K562 (cell line): ENCODE results near the gene OBSL1. TPM values are rescaled to one million over a fixed set of nuclear protein-coding genes. Genes with fewer than 3 reads are reported as not detected.

Experiments
- ATAC-seq: fragments of 200-7000 bp; cut with Tn5 transposase; 3 replicates; pipeline ENCODE4 v1.9.1; 2020; ENCODE audit warnings: moderate library complexity
- BruUV-seq: library from RNA; stranded (reverse); fragments of 400-500 nt; replicated peaks from 2 replicates; lab custom pipeline; 2021; lab: Mats Ljungman, UMichigan
- CTCF ChIA-PET: fragments of 300-600 bp; formaldehyde crosslinking; extraction: SDS; loops from one replicate; lab custom pipeline; 2021; ENCODE audit warnings: low intra/inter-chr PET ratio; lab: Yijun Ruan, JAX
- POLR2A ChIA-PET: fragments of 300-600, 350-650 bp; sonication (Branson Sonifier 250); formaldehyde crosslinking; extraction: SDS; loops from one replicate; lab custom pipeline; 2021; ENCODE audit warnings: antibody characterized with exemption, inconsistent platforms; lab: Yijun Ruan, JAX
- DNase-seq, 4 experiments: peaks; one replicate each; pipeline versions ENCODE4 v3.0.0 to v3.0.0-alpha.2; 2011 to 2018; ENCODE audit warnings: low spot score in 3 of 4, mixed read lengths in 3 of 4; ENCODE audit errors: extremely low read depth in 1 of 4
- FAIRE-seq: peaks from 2 replicates; lab custom pipeline; 2011; peaks lifted over from hg19 to GRCh38; lab: Jason Lieb, UNC
- H2AFZ ChIP-seq: 2 replicates; pipeline ENCODE4 v1.6.0; 2011; ENCODE audit warnings: low read depth, low read length, control low read depth, inconsistent platforms
- H3K27ac ChIP-seq: fragments of 200-600 bp; 3 replicates; pipeline ENCODE4 v1.8.0; 2011; ENCODE audit warnings: low read depth, mild to moderate bottlenecking, control low read depth, inconsistent platforms, low read length, moderate library complexity, mixed read lengths; ENCODE audit errors: extremely low read depth
- H3K27me3 ChIP-seq, 2 experiments: fragments of 300-600 bp in 1 of 2; 2 replicates in 1 of 2; 3 replicates in 1 of 2; pipeline versions ENCODE4 v1.6.0 to v1.8.0; 2011; ENCODE audit warnings: inconsistent platforms in 2 of 2, low read length in 2 of 2, mild to moderate bottlenecking in 1 of 2, mixed read lengths in 1 of 2, moderate library complexity in 1 of 2; ENCODE audit not compliant: control insufficient read depth in 2 of 2, insufficient read depth in 2 of 2
- H3K36me3 ChIP-seq: fragments of 300-600 bp; 3 replicates; pipeline ENCODE4 v1.8.0; 2011; ENCODE audit warnings: mild to moderate bottlenecking, low read length, inconsistent platforms; ENCODE audit not compliant: control insufficient read depth, insufficient read depth
- H3K4me1 ChIP-seq, 2 experiments: fragments of 200-600 bp in 1 of 2; replicated peaks in 1 of 2; 2 replicates in 1 of 2; 3 replicates in 1 of 2; pipeline versions ENCODE4 v1.5.1 to v1.8.0; 2011; ENCODE audit warnings: inconsistent platforms in 2 of 2, low read length in 2 of 2, mild to moderate bottlenecking in 1 of 2, mixed read lengths in 1 of 2, moderate library complexity in 1 of 2; ENCODE audit not compliant: control insufficient read depth in 2 of 2, insufficient read depth in 2 of 2
- H3K4me2 ChIP-seq: 2 replicates; pipeline ENCODE4 v1.6.1; 2011; ENCODE audit warnings: low read length, control low read depth, inconsistent platforms, mixed read lengths; ENCODE audit not compliant: insufficient read depth
- H3K4me3 ChIP-seq: fragments of 200-600 bp; sonication (generic), shearing (Covaris generic); 2 replicates; pipeline ENCODE4 v1.5.1; 2016; ENCODE audit warnings: control low read depth, inconsistent platforms
- H3K79me2 ChIP-seq: fragments of 200-600 bp; 3 replicates; pipeline ENCODE4 v1.8.0; 2011; ENCODE audit warnings: low read length, inconsistent platforms; ENCODE audit not compliant: control insufficient read depth, insufficient read depth
- H3K9ac ChIP-seq, 2 experiments: 2 replicates each; pipeline versions ENCODE4 v1.6.0 to v1.6.1; 2011; ENCODE audit warnings: low read depth in 2 of 2, low read length in 2 of 2, control low read depth in 1 of 2, inconsistent platforms in 1 of 2, mild to moderate bottlenecking in 1 of 2, mixed read lengths in 1 of 2; ENCODE audit not compliant: insufficient read depth in 1 of 2
- H3K9me1 ChIP-seq: one replicate; pipeline ENCODE4 v1.6.0; 2011; ENCODE audit warnings: inconsistent platforms, mild to moderate bottlenecking, low read length, moderate library complexity; ENCODE audit not compliant: control insufficient read depth, insufficient read depth
- H3K9me3 ChIP-seq: replicated peaks from 2 replicates; pipeline ENCODE4 v1.5.1; 2011; ENCODE audit warnings: low read depth, low read length, inconsistent platforms; ENCODE audit not compliant: control insufficient read depth, insufficient read depth
- H4K20me1 ChIP-seq: replicated peaks from 2 replicates; pipeline ENCODE4 v1.6.1; 2011; ENCODE audit warnings: low read length, inconsistent platforms, mixed read lengths; ENCODE audit not compliant: control insufficient read depth, insufficient read depth
- ARHGAP35 ChIP-seq: fragments of 450-650 bp; IDR thresholded peaks from 2 replicates; pipeline ENCODE4 v1.6.1; 2018; ENCODE audit not compliant: partially characterized antibody
- FUS ChIP-seq: fragments of 200-400 bp; formaldehyde crosslinking; optimal IDR thresholded peaks from 2 replicates; pipeline ENCODE3; 2017; ENCODE audit warnings: low read depth, low read length
- NELFE ChIP-seq: IDR thresholded peaks from 2 replicates; pipeline ENCODE4 v1.6.1; 2011; ENCODE audit warnings: mild to moderate bottlenecking; ENCODE audit not compliant: insufficient read depth, insufficient read length
- SIN3B ChIP-seq: fragments of 450-650 bp; IDR thresholded peaks from 2 replicates; pipeline ENCODE4 v1.6.1; 2017; ENCODE audit warnings: low read depth, mild to moderate bottlenecking, moderate library complexity
- SMAD3 ChIP-seq: fragments of 450-650 bp; formaldehyde crosslinking; conservative IDR thresholded peaks from 2 replicates; pipeline ENCODE4 v1.4.0; 2020; ENCODE audit warnings: mild to moderate bottlenecking
- ZFPM2 ChIP-seq: fragments of 250-450 bp; sonication (Bioruptor Pico); IDR thresholded peaks from 2 replicates; pipeline ENCODE4 v1.5.1; 2022; ENCODE audit warnings: mild to moderate bottlenecking
- ZNF583 ChIP-seq: fragments of 250-450 bp; sonication (Bioruptor Pico); IDR thresholded peaks from 2 replicates; pipeline ENCODE4 v1.4.0; 2020
- WGBS: fragments of 100-300 bp; shearing (Covaris generic); methylation state at CpG from one replicate; pipeline ENCODE4 v1.1.6; 2016; ENCODE audit warnings: low coverage, mixed read lengths; ENCODE audit not compliant: insufficient coverage; ENCODE audit errors: missing lambda C conversion rate; 5-methylcytosine and 5-hydroxymethylcytosine counted together
- in situ Hi-C: fragments of 300-500 bp; cut with MboI; formaldehyde crosslinking; loops from 4 replicates; pipeline ENCODE4 v1.15.0; 2018; ENCODE audit warnings: inconsistent platforms, mixed read lengths
- intact Hi-C: fragments of 100-400 bp; cut with micrococcal nuclease; formaldehyde crosslinking; loops from 2 replicates; pipeline ENCODE4 v1.14.2; 2022
- polyA plus RNA-seq, 8 experiments: library from polyadenylated mRNA; depleted of rRNA in 4 of 8; stranded (reverse) in 5 of 8; unstranded in 3 of 8; fragments of >200 nt; fragmentation: Nextera tagmentation in 2 of 8; fragmentation: Illumina TruSeq in 1 of 8; extraction: Ambion mirVana in 2 of 8; extraction: Trizol in 1 of 8; gene quantifications; 2 replicates each; pipeline versions ENCODE4 v1.2.1 to v1.2.3, GENCODE V29; 2011 to 2014; ENCODE audit warnings: inconsistent platforms in 1 of 8, missing spikeins in 1 of 8
- total RNA-seq, 7 experiments: library from RNA; depleted of rRNA in 6 of 7; stranded (reverse); fragments of >200 nt in 6 of 7; fragmentation: Illumina TruSeq in 2 of 7; extraction: Trizol in 2 of 7; gene quantifications; 2 replicates each; pipeline versions ENCODE4 v1.2.1 to v1.2.3, GENCODE V29; 2011 to 2021; ENCODE audit warnings: low replicate concordance in 1 of 7
- TF ChIP-seq, protein P1 (sequence below): fragments of 250-450 bp; sonication (Bioruptor Pico); IDR thresholded peaks from 2 replicates; pipeline ENCODE4 v1.6.1; 2021; ENCODE audit warnings: mild to moderate bottlenecking

OBSL1 gene
- total and polyA plus RNA-seq, 9 of the 15 experiments (the other 6 are each of a cell fraction or from before 2014, with no cell fraction given), result 1.2 to 26.6 (median 8.6) TPM

- ATAC-seq (no peak), FAIRE-seq (no peak)
- Histone ChIP-seq H3K4me1 (peaks cover 0 to 11% of the 10 kb centered on the region in 2 experiments; a peak in 2 of 5 replicates), H2AFZ (no peak overlapping the region), H3K27ac (no peak overlapping the region), H3K9me3 (no peaks in the 10 kb centered on the region), H3K4me2 (no peak overlapping the region), H4K20me1 (no peaks in the 10 kb centered on the region; the same call in 1 of the 2 replicates), H3K9me1 (no peaks in the 10 kb centered on the region), H3K9ac (no peak overlapping the region), H3K79me2 (no peaks in the 10 kb centered on the region), H3K36me3 (no peaks in the 10 kb centered on the region)
- WGBS, result 90% methylated on average over 3 of the region's 4 CpGs
- POLR2A ChIA-PET, result interaction anchor here (0.8 to 1.3 kb wide), 2 partner anchors 11 to 14 kb away, joined by 3 to 5 read pairs; no protein-coding TSS in a partner anchor
- intact Hi-C loops, result no loop called here
- BruUV-seq, result no TSS peak
- CTCF ChIA-PET, result interaction anchor here (0.6 kb wide), 1 partner anchor 75 kb away, joined by 3 read pairs; no protein-coding TSS in a partner anchor
- in situ Hi-C loops, result no loop called here
- TF ChIP-seq NELFE (no peak), SMAD3 (no peak), SIN3B (no peak)
- TF ChIP-seq, protein P1, sequence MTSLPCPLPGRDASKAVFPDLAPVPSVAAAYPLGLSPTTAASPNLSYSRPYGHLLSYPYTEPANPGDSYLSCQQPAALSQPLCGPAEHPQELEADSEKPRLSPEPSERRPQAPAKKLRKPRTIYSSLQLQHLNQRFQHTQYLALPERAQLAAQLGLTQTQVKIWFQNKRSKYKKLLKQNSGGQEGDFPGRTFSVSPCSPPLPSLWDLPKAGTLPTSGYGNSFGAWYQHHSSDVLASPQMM (CRISPR knock-in tag), result no peak
- TF ChIP-seq, all 486 proteins: peak for 0
- Histone ChIP-seq H3K27me3 (no peaks in the 10 kb centered on the region), H3K4me3 (no peak overlapping the region)
- DNase-seq, result no peak
Measured at GRCh38 chr2:219616550-219616949, 45.2 kb upstream of the OBSL1 start.

- DNase-seq (no peak), FAIRE-seq (no peak), ATAC-seq (no peak)
- POLR2A ChIA-PET, result interaction anchor here (1.0 to 1.3 kb wide), 2 partner anchors 10 to 18 kb away, joined by 3 to 5 read pairs; partner anchors contain the start of gene STK11IP
- 87% methylated on average over 6 of the region's 12 CpGs for WGBS
- no peaks in the 10 kb centered on the region for H3K27me3 ChIP-seq
- BruUV-seq, result no TSS peak
- no peaks in the 10 kb centered on the region for H3K36me3 ChIP-seq
- CTCF ChIA-PET, result no interaction called here
- intact Hi-C loops (no loop called here), in situ Hi-C loops (no loop called here)
- no peak overlapping the region for H2AFZ ChIP-seq
- H3K4me2 ChIP-seq, result no peak overlapping the region
- peaks cover 0 to 11% of the 10 kb centered on the region in 2 experiments; a peak in 2 of 5 replicates for H3K4me1 ChIP-seq
- no peaks in the 10 kb centered on the region for H3K79me2 ChIP-seq
- H3K9ac ChIP-seq, result peak overlapping the region in 1 of 2 experiments; percentile 13; a peak in 1 of 4 replicates
- no peak overlapping the region for H3K27ac ChIP-seq
- TF ChIP-seq ARHGAP35 (no peak), ZNF583 (CRISPR knock-in tag) (no peak), ZFPM2 (CRISPR knock-in tag) (no peak), FUS (no peak)
- H3K9me1 ChIP-seq, result no peaks in the 10 kb centered on the region
- no peaks in the 10 kb centered on the region; the same call in 1 of the 2 replicates for H4K20me1 ChIP-seq
- no peak overlapping the region for H3K4me3 ChIP-seq
- H3K9me3 ChIP-seq, result no peaks in the 10 kb centered on the region
Measured at GRCh38 chr2:219615894-219616293, 44.6 kb upstream of the OBSL1 start.
